HCT116 (cell line): ENCODE data around the gene TAMM41. TPM values are rescaled to one million over a fixed set of nuclear protein-coding genes. Genes with fewer than 3 reads are reported as not detected.

ENCODE experiments used
- ATAC-seq: fragments of 200-7000 bp; cut with Tn5 transposase; 2 replicates; pipeline ENCODE4 v1.9.1; 2020; ENCODE audit warnings: mild to moderate bottlenecking, moderate library complexity
- BruUV-seq: library from RNA; stranded (reverse); fragments of 400-500 nt; replicated peaks from 2 replicates; lab custom pipeline; 2021; lab: Mats Ljungman, UMichigan
- CTCF ChIA-PET: fragments of 300-600 bp; sonication (Branson Sonifier 250); formaldehyde crosslinking; loops from one replicate; lab custom pipeline; 2021; ENCODE audit warnings: antibody characterized with exemption; lab: Charles Lee
- POLR2A ChIA-PET: fragments of 300-600, 350-600 bp; sonication (Branson Sonifier 250); formaldehyde crosslinking; loops from one replicate; lab custom pipeline; 2021; ENCODE audit warnings: antibody characterized with exemption; lab: Charles Lee
- RAD21 ChIA-PET, 2 experiments: fragments of 300-600 bp; sonication (Branson Sonifier 250); formaldehyde crosslinking; loops; one replicate each; lab custom pipeline; 2023; ENCODE audit warnings: low total read pairs in 2 of 2; ENCODE audit not compliant: uncharacterized antibody in 2 of 2, unreplicated experiment in 2 of 2, low non-redundant PET in 1 of 2; lab: Charles Lee
- DNase-seq: peaks from one replicate; pipeline ENCODE4 v3.0.0-alpha.2; 2010; ENCODE audit warnings: low read depth, low spot score
- H2AFZ ChIP-seq: fragments of 200-600 bp; shearing (Covaris generic), sonication (generic); 2 replicates; pipeline ENCODE4 v1.6.1; 2017; ENCODE audit warnings: low read depth, mixed run types, mixed read lengths, antibody characterized with exemption, low read length; ENCODE audit not compliant: poor library complexity, severe bottlenecking
- H3K27ac ChIP-seq: 2 replicates; pipeline ENCODE4 v1.5.1; 2012; ENCODE audit warnings: low read depth, low read length
- H3K27me3 ChIP-seq: fragments of 200-600 bp; sonication (generic); 2 replicates; pipeline ENCODE4 v1.6.1; 2016; ENCODE audit warnings: mixed run types, low read length, mixed read lengths; ENCODE audit not compliant: insufficient read depth
- H3K36me3 ChIP-seq, 2 experiments: fragments of 200-500 bp in 1 of 2; fragments of 200-600 bp in 1 of 2; sonication (Bioruptor generic) in 1 of 2; sonication (generic) in 1 of 2; 2 replicates each; pipeline versions ENCODE4 v1.5.1 to v1.6.1; 2014 to 2016; ENCODE audit warnings: low read length in 2 of 2, inconsistent platforms in 1 of 2, mixed read lengths in 1 of 2, mixed run types in 1 of 2; ENCODE audit not compliant: insufficient read depth in 2 of 2, control insufficient read depth in 1 of 2
- H3K4me1 ChIP-seq, 2 experiments: fragments of 200-600 bp in 1 of 2; sonication (generic) in 1 of 2; 2 replicates each; pipeline versions ENCODE4 v1.5.1 to v1.6.1; 2012 to 2017; ENCODE audit warnings: low read length in 2 of 2, inconsistent platforms in 1 of 2, mild to moderate bottlenecking in 1 of 2, mixed read lengths in 1 of 2, mixed run types in 1 of 2, moderate library complexity in 1 of 2; ENCODE audit not compliant: insufficient read depth in 2 of 2, control insufficient read depth in 1 of 2
- H3K4me2 ChIP-seq: fragments of 200-600 bp; sonication (generic); 2 replicates; pipeline ENCODE4 v1.6.1; 2017; ENCODE audit warnings: mixed run types, low read length, mixed read lengths
- H3K4me3 ChIP-seq, 2 experiments: fragments of 200-600 bp in 1 of 2; sonication (generic) in 1 of 2; replicated peaks in 1 of 2; 2 replicates each; pipeline ENCODE4 v1.5.1; 2011 to 2016; ENCODE audit warnings: low read length in 2 of 2, control low read depth in 1 of 2, low read depth in 1 of 2, mild to moderate bottlenecking in 1 of 2, mixed read lengths in 1 of 2, mixed run types in 1 of 2
- H3K79me2 ChIP-seq: fragments of 200-600 bp; sonication (generic); 2 replicates; pipeline ENCODE4 v1.6.1; 2017; ENCODE audit warnings: mild to moderate bottlenecking, mixed run types, low read length, moderate library complexity, mixed read lengths; ENCODE audit not compliant: insufficient read depth
- H3K9ac ChIP-seq: fragments of 200-600 bp; sonication (generic); 2 replicates; pipeline ENCODE4 v1.6.1; 2016; ENCODE audit warnings: low read length, mixed read lengths
- H3K9me2 ChIP-seq: fragments of 200-600 bp; sonication (generic), shearing (Covaris generic); 2 replicates; pipeline ENCODE4 v1.6.1; 2017; ENCODE audit warnings: mixed run types, mild to moderate bottlenecking, moderate library complexity; ENCODE audit not compliant: insufficient read depth
- H3K9me3 ChIP-seq, 2 experiments: fragments of 200-500 bp in 1 of 2; fragments of 200-600 bp in 1 of 2; sonication (Bioruptor generic) in 1 of 2; sonication (generic) in 1 of 2; 2 replicates each; pipeline ENCODE4 v1.6.1; 2014 to 2017; ENCODE audit warnings: low read length in 2 of 2, mixed read lengths in 2 of 2, inconsistent platforms in 1 of 2, low read depth in 1 of 2, mild to moderate bottlenecking in 1 of 2, mixed run types in 1 of 2, moderate library complexity in 1 of 2; ENCODE audit not compliant: control insufficient read depth in 1 of 2, insufficient read depth in 1 of 2
- H4K20me1 ChIP-seq: fragments of 200-600 bp; sonication (generic), shearing (Covaris generic); 2 replicates; pipeline ENCODE4 v1.6.1; 2017; ENCODE audit warnings: mixed run types, mild to moderate bottlenecking, moderate library complexity; ENCODE audit not compliant: insufficient read depth
- CBX3 ChIP-seq: IDR thresholded peaks from 2 replicates; pipeline ENCODE4 v1.6.1; 2012; ENCODE audit warnings: low read depth
- CEBPB ChIP-seq: IDR thresholded peaks from 2 replicates; pipeline ENCODE4 v1.6.1; 2012; ENCODE audit warnings: low read depth
- EGR1 ChIP-seq: IDR thresholded peaks from 2 replicates; pipeline ENCODE4 v1.6.1; 2012; ENCODE audit warnings: low read depth
- EZH2 ChIP-seq: fragments of 200-600 bp; sonication (generic); IDR thresholded peaks from 2 replicates; pipeline ENCODE4 v1.6.1; 2017; ENCODE audit warnings: antibody characterized with exemption, mixed run types
- RAD21 ChIP-seq: IDR thresholded peaks from 2 replicates; pipeline ENCODE4 v1.6.1; 2012; ENCODE audit warnings: low read depth, mild to moderate bottlenecking
- REST ChIP-seq: IDR thresholded peaks from 2 replicates; pipeline ENCODE4 v1.6.1; 2012; ENCODE audit warnings: low read depth
- SRF ChIP-seq: IDR thresholded peaks from 2 replicates; pipeline ENCODE4 v1.6.1; 2012; ENCODE audit warnings: low read depth
- TCF7L2 ChIP-seq: IDR thresholded peaks from 2 replicates; pipeline ENCODE4 v1.7.0; 2011; ENCODE audit warnings: borderline replicate concordance, inconsistent platforms; ENCODE audit not compliant: insufficient read depth, insufficient read length; ENCODE audit errors: extremely low read depth
- ZBTB33 ChIP-seq: IDR thresholded peaks from 2 replicates; pipeline ENCODE4 v1.6.1; 2011; ENCODE audit warnings: mild to moderate bottlenecking, low read length, moderate library complexity; ENCODE audit not compliant: insufficient replicate concordance; ENCODE audit errors: extremely low read depth
- ZFX ChIP-seq: fragments of 450-650 bp; IDR thresholded peaks from 2 replicates; pipeline ENCODE4 v1.6.1; 2017
- intact Hi-C: fragments of 100-400 bp; cut with micrococcal nuclease; formaldehyde crosslinking; loops from 2 replicates; pipeline ENCODE4 v1.10.0; 2022
- total RNA-seq: library from RNA; stranded (reverse); gene quantifications from one replicate; pipeline ENCODE4 v1.2.1, GENCODE V29; 2021; ENCODE audit not compliant: unreplicated experiment
- TF ChIP-seq, protein P1 (sequence below): IDR thresholded peaks from 2 replicates; pipeline ENCODE4 v1.6.1; 2012
- TF ChIP-seq, protein P2 (sequence below), 3 experiments: fragments of 200-600 bp in 1 of 3; sonication (generic) in 1 of 3; IDR thresholded peaks in 2 of 3; conservative IDR thresholded peaks in 1 of 3; 2 replicates each; pipeline ENCODE4 v1.5.1; 2012 to 2017; ENCODE audit warnings: low read depth in 2 of 3, low read length in 2 of 3, antibody characterized with exemption in 1 of 3, borderline replicate concordance in 1 of 3, control low read depth in 1 of 3, mild to moderate bottlenecking in 1 of 3, mixed read lengths in 1 of 3, mixed run types in 1 of 3, moderate library complexity in 1 of 3; ENCODE audit not compliant: insufficient read depth in 1 of 3
- TF ChIP-seq, protein P3 (sequence below): IDR thresholded peaks from 2 replicates; pipeline ENCODE4 v1.6.1; 2012

The TAMM41 gene
- total RNA-seq, 1 experiment from 2014 or later, result 17.9 TPM

DNA sequence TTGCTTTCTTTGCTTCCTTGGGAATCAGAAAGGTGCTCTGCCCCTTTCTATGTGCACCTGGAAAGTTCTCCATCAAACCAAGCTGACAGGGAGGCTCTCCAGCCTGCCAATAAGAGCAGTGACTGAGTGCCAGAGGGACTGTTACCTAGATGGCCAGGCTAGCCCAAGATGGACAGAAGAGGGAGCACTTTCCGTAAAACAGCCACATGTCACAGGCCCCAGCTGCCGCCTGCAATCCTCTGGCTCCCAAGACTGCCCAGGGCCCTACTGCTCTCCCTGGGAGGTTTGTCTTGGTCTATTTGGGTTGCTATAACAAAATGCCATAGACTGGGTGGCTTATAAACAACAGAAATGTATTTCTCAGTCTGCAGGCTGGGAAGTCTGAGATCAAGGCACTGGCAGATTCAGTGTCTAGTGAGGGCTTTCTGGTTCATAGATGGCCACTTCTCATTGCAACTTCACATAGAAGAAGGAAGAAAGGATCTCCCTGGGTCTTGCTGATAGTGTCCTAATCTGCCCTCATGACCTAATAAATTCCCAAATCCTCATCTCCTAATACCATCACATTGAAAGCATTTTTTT, 72.3 kb downstream of the TAMM41 start:
- TF ChIP-seq CEBPB (no peak), ZBTB33 (no peak), EGR1 (no peak), RAD21 (peak; percentile 56), TCF7L2 (no peak), CBX3 (0 out of 2 replicates have a peak, but pooled peaks have one; percentile 48), REST (no peak), ZFX (no peak), EZH2 (no peak), SRF (0 out of 2 replicates have a peak, but pooled peaks have one; percentile 32)
- TF ChIP-seq, protein P1, sequence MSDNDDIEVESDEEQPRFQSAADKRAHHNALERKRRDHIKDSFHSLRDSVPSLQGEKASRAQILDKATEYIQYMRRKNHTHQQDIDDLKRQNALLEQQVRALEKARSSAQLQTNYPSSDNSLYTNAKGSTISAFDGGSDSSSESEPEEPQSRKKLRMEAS, result peak; percentile 82; the same call in 1 of the 2 replicates
- TF ChIP-seq, protein P2, sequence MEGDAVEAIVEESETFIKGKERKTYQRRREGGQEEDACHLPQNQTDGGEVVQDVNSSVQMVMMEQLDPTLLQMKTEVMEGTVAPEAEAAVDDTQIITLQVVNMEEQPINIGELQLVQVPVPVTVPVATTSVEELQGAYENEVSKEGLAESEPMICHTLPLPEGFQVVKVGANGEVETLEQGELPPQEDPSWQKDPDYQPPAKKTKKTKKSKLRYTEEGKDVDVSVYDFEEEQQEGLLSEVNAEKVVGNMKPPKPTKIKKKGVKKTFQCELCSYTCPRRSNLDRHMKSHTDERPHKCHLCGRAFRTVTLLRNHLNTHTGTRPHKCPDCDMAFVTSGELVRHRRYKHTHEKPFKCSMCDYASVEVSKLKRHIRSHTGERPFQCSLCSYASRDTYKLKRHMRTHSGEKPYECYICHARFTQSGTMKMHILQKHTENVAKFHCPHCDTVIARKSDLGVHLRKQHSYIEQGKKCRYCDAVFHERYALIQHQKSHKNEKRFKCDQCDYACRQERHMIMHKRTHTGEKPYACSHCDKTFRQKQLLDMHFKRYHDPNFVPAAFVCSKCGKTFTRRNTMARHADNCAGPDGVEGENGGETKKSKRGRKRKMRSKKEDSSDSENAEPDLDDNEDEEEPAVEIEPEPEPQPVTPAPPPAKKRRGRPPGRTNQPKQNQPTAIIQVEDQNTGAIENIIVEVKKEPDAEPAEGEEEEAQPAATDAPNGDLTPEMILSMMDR (IDR thresholded peaks at IDR 0.05 in 2 of 3, conservative IDR thresholded peaks at IDR 0.05 in 1 of 3; ENCODE audit: borderline replicate concordance in 1 of 3, insufficient read depth in 1 of 3, low read depth in 2 of 3, low read length in 2 of 3), result peak; percentile 61 to 80 (median 66)
- TF ChIP-seq, protein P3, sequence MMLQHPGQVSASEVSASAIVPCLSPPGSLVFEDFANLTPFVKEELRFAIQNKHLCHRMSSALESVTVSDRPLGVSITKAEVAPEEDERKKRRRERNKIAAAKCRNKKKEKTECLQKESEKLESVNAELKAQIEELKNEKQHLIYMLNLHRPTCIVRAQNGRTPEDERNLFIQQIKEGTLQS, result no peak
- intact Hi-C loops, result loop anchor here (5.0 kb wide), 1 partner anchor 52 kb away; no protein-coding TSS in a partner anchor
- Histone ChIP-seq H3K27ac (no peak overlapping the region), H3K9me2 (no peaks in the 10 kb centered on the region), H3K27me3 (no peaks in the 10 kb centered on the region), H4K20me1 (no peaks in the 10 kb centered on the region), H3K9ac (no peak overlapping the region), H3K4me3 (no peak overlapping the region), H3K4me2 (no peak overlapping the region), H3K9me3 (no peaks in the 10 kb centered on the region), H2AFZ (no peak overlapping the region), H3K79me2 (no peaks in the 10 kb centered on the region), H3K36me3 (no peaks in the 10 kb centered on the region), H3K4me1 (peaks cover 32 to 38% of the 10 kb centered on the region in 2 experiments)
- RAD21 ChIA-PET, result no interaction called here
- DNase-seq, result peak; percentile 45
- CTCF ChIA-PET, result interaction anchor here (0.9 to 1.3 kb wide), 3 partner anchors 8 to 21 kb away, joined by 3 read pairs; no protein-coding TSS in a partner anchor
- ATAC-seq, result peak; percentile 64
- no TSS peak for BruUV-seq
- POLR2A ChIA-PET, result no interaction called here
